ENCODE data around the gene SLU7. TPM values are rescaled to one million over a fixed set of nuclear protein-coding genes. Genes with fewer than 3 reads are reported as not detected.

SLU7 gene
- total RNA-seq, 4 donors from 2014 or later: 65.6 to 125 (median 87.5) TPM

GRCh38 chr5:160453751-160454150 is 34.9 kb upstream of the SLU7 start:
- no peak overlapping the region for H3K4me3 ChIP-seq (ENCODE audit: low read depth, poor library complexity, severe bottlenecking)
- DNase-seq (ENCODE audit: low spot score in 2 of 2): no peak
- WGBS, 2 donors: 61 to 69% methylated on average over 1 of the region's 1 CpG
- intact Hi-C loops (cut with DNase I; ENCODE audit: low total_unique reads): loop anchor here (2.0 to 10.0 kb wide), 2 partner anchors 65 to 231 kb away; no protein-coding TSS in a partner anchor
- TF ChIP-seq CTCF (IDR thresholded peaks at IDR 0.05): no peak
- TF ChIP-seq POLR2A (IDR thresholded peaks at IDR 0.05): no peak

GRCh38 chr5:160452795-160453194 is 33.9 kb upstream of the SLU7 start:
- 39 to 41% methylated on average over 6 of the region's 6 CpGs for WGBS, 2 donors
- no peak overlapping the region for H3K4me3 ChIP-seq (ENCODE audit: low read depth, poor library complexity, severe bottlenecking)
- no peak for DNase-seq (ENCODE audit: low spot score in 2 of 2)
- TF ChIP-seq POLR2A (IDR thresholded peaks at IDR 0.05) (no peak), CTCF (IDR thresholded peaks at IDR 0.05) (no peak)
- intact Hi-C loops (cut with DNase I; ENCODE audit: low total_unique reads): loop anchor here (10.0 kb wide), 1 partner anchor 232 kb away; no protein-coding TSS in a partner anchor

- TF ChIP-seq POLR2A (IDR thresholded peaks at IDR 0.05) (no peak), CTCF (IDR thresholded peaks at IDR 0.05) (no peak)
- intact Hi-C loops (cut with DNase I; ENCODE audit: low total_unique reads): loop anchor here (10.0 kb wide), 1 partner anchor 233 kb away; no protein-coding TSS in a partner anchor
These were observed 33.2 kb upstream of the SLU7 start for GRCh38 chr5:160452036-160452435.

GRCh38 chr5:160451281-160451680 is 32.4 kb upstream of the SLU7 start:
- 94 to 97% methylated on average over 2 of the region's 2 CpGs for WGBS, 2 donors
- TF ChIP-seq CTCF (IDR thresholded peaks at IDR 0.05): no peak
- no peak for TF ChIP-seq POLR2A (IDR thresholded peaks at IDR 0.05)
- intact Hi-C loops (cut with DNase I; ENCODE audit: low total_unique reads): loop anchor here (10.0 kb wide), 1 partner anchor 234 kb away; no protein-coding TSS in a partner anchor

More at GRCh38 chr5:160452036-160452435, 33.2 kb upstream of the SLU7 start:
- no peak overlapping the region for H3K4me3 ChIP-seq (ENCODE audit: low read depth, poor library complexity, severe bottlenecking)
- DNase-seq (ENCODE audit: low spot score in 2 of 2): no peak

GRCh38 chr5:160450164-160450932 is 31.5 kb upstream of the SLU7 start:
- H3K4me3 ChIP-seq (ENCODE audit: low read depth, poor library complexity, severe bottlenecking): no peak overlapping the region
- 82 to 86% methylated on average over 9 of the region's 9 CpGs for WGBS, 2 donors
- TF ChIP-seq CTCF (IDR thresholded peaks at IDR 0.05) (no peak), POLR2A (IDR thresholded peaks at IDR 0.05) (no peak)
- DNase-seq (ENCODE audit: low spot score in 2 of 2): no peak
- intact Hi-C loops (cut with DNase I; ENCODE audit: low total_unique reads): loop anchor here (10.0 kb wide), 1 partner anchor 234 kb away; no protein-coding TSS in a partner anchor

More at GRCh38 chr5:160451281-160451680, 32.4 kb upstream of the SLU7 start:
- no peak overlapping the region for H3K4me3 ChIP-seq (ENCODE audit: low read depth, poor library complexity, severe bottlenecking)
- DNase-seq (ENCODE audit: low spot score in 2 of 2): no peak
